NT2/D1 (cell line): Measurements from ENCODE around the gene OR6P1.

Source experiments
- SUZ12 ChIP-seq: IDR thresholded peaks from 2 replicates; pipeline ENCODE4 v1.6.1; 2011; ENCODE audit not compliant: insufficient read length, insufficient read depth; ENCODE audit errors: extremely low read depth
- YY1 ChIP-seq: IDR thresholded peaks from 2 replicates; pipeline ENCODE4 v1.6.1; 2011; ENCODE audit not compliant: insufficient read length, insufficient read depth

- no peak for TF ChIP-seq YY1
- TF ChIP-seq SUZ12 = no peak
Measured at GRCh38 chr1:158613764-158614163, 43.4 kb upstream of the OR6P1 start.
